Measurements from ENCODE around the gene GNAI2. TPM values are rescaled to one million over a fixed set of nuclear protein-coding genes. Genes with fewer than 3 reads are reported as not detected.

Gene GNAI2
- total RNA-seq, 4 donors from 2014 or later = 208 to 300 (median 249) TPM

- no peak for TF ChIP-seq CTCF (IDR thresholded peaks at IDR 0.05; ENCODE audit: low read depth)
These were observed 34.3 kb upstream of the GNAI2 start for GRCh38 chr3:50201573-50202315.

- no peak for TF ChIP-seq CTCF (IDR thresholded peaks at IDR 0.05; ENCODE audit: low read depth)
These were observed 33.5 kb upstream of the GNAI2 start for GRCh38 chr3:50202353-50203112.

- no peak for TF ChIP-seq CTCF (IDR thresholded peaks at IDR 0.05; ENCODE audit: low read depth)
These were observed 32.7 kb upstream of the GNAI2 start for GRCh38 chr3:50203113-50203808.

GRCh38 chr3:50203809-50204803, 31.9 kb upstream of the GNAI2 start:
- no peak for TF ChIP-seq CTCF (IDR thresholded peaks at IDR 0.05; ENCODE audit: low read depth)

GRCh38 chr3:50204804-50205412, 31.1 kb upstream of the GNAI2 start, which contains the start of gene SLC38A3:
Gene SLC38A3 (plus strand): TSS chr3:50205271. CDS start chr3:50214200, 8,929 bp downstream.
- no peak for TF ChIP-seq CTCF (IDR thresholded peaks at IDR 0.05; ENCODE audit: low read depth)

- no peak for TF ChIP-seq CTCF (IDR thresholded peaks at IDR 0.05; ENCODE audit: low read depth)
These were observed 30.4 kb upstream of the GNAI2 start for GRCh38 chr3:50205413-50206276.

All from subcutaneous adipose tissue (tissue), 4 donors.